RWPE1 (cell line): ENCODE results near the gene ANKRD13C.

Source experiments
- CTCF ChIA-PET: fragments of 350-600 bp; sonication (Branson Sonifier 250); formaldehyde crosslinking; extraction: SDS; loops from one replicate; lab custom pipeline; 2021; lab: Yijun Ruan, JAX
- POLR2A ChIA-PET: fragments of 400-600 bp; formaldehyde crosslinking; extraction: SDS; loops from one replicate; lab custom pipeline; 2020; ENCODE audit warnings: antibody characterized with exemption; ENCODE audit not compliant: low non-redundant PET; lab: Yijun Ruan, JAX
- DNase-seq: peaks from one replicate; pipeline ENCODE4 v3.0.0; 2012; ENCODE audit warnings: low spot score
- H3K27ac ChIP-seq: fragments of 450-650 bp; 2 replicates; pipeline ENCODE4 v1.5.1; 2017
- TF ChIP-seq, protein P1 (sequence below): fragments of 450-650 bp; conservative IDR thresholded peaks from 2 replicates; pipeline ENCODE4 v1.5.1; 2017; ENCODE audit warnings: low read depth, mild to moderate bottlenecking

The ANKRD13C gene

DNA sequence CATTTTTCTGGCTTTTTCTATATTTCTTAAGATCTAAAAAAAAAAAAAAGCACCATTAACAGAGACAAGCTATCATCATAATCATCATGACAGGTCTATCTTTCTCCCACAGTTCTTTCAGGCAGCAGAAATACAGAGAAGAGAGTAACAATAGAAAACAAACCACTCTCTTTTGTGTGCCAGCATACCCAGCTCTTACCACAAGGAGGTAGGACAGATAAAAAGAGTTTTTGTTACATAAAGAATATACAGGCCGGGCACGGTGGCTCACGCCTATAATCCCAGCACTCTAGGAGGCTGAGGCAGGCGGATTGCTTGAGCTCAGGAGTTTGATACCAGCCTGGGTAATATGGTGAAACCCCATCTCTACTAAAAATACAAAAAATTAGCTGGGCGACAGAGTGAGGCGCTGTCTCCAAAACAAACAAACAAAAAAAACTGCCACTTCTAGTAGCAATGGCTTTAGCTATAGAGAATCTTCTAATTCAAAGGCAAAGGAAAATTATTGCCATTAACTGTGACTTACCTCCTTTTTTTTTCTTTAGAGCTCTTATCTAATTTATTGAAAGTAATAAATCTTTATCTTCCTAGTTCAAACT is 39.7 kb downstream of the ANKRD13C start:
- TF ChIP-seq, protein P1, sequence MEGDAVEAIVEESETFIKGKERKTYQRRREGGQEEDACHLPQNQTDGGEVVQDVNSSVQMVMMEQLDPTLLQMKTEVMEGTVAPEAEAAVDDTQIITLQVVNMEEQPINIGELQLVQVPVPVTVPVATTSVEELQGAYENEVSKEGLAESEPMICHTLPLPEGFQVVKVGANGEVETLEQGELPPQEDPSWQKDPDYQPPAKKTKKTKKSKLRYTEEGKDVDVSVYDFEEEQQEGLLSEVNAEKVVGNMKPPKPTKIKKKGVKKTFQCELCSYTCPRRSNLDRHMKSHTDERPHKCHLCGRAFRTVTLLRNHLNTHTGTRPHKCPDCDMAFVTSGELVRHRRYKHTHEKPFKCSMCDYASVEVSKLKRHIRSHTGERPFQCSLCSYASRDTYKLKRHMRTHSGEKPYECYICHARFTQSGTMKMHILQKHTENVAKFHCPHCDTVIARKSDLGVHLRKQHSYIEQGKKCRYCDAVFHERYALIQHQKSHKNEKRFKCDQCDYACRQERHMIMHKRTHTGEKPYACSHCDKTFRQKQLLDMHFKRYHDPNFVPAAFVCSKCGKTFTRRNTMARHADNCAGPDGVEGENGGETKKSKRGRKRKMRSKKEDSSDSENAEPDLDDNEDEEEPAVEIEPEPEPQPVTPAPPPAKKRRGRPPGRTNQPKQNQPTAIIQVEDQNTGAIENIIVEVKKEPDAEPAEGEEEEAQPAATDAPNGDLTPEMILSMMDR = no peak
- no peak overlapping the region for H3K27ac ChIP-seq
- POLR2A ChIA-PET = interaction anchor here (0.6 kb wide), 1 partner anchor 42 kb away, joined by 4 read pairs; no protein-coding TSS in a partner anchor
- CTCF ChIA-PET = interaction anchor here (0.5 to 0.6 kb wide), 3 partner anchors 26 to 100 kb away, joined by 3 read pairs; no protein-coding TSS in a partner anchor
- DNase-seq = no peak

DNA sequence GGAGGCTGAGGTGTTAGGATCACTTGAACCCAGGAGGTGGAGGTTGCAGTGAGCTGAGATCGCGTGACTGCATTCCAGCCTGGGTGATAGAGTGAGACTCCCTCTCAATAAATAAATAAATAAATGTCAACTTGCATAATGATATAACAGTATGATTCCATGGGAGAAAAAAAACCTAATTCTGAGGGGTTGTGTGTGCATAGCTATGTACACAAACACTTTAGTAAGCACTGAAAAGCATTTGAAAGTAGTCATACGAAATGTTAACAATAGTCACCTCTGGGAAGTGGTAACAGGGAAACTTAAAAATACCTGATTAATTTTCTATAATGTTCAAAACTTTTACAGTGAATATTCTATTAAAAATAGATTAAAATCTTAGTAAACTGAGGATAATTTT is 43.2 kb downstream of the ANKRD13C start:
- CTCF ChIA-PET = interaction anchor here (0.7 to 0.8 kb wide), 2 partner anchors 10 to 42 kb away, joined by 3 read pairs; no protein-coding TSS in a partner anchor
- POLR2A ChIA-PET = interaction anchor here (0.6 kb wide), 1 partner anchor 48 kb away, joined by 3 read pairs; no protein-coding TSS in a partner anchor
- TF ChIP-seq, protein P1 = no peak

DNA sequence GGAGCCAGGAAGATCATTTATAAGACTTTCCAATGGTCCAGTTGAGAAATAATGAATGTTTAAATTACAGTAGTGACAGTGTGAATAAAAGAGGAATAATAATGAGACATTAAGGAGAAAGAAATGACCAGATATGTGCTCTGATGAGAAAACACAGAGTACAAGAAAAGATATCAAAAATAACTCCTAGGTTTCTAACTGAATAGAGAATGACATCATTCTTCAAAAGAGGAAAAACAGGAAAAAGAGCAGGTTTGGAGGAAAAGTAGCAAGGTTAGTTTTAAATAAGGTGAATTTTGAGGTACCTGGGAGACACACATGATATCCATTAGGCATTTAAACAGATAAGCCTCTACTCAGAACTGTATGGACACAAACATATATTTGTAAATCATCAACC is 55.0 kb downstream of the ANKRD13C start:
- DNase-seq = no peak
- TF ChIP-seq, protein P1 = no peak
- H3K27ac ChIP-seq = no peak overlapping the region
- ChIA-PET CTCF (no interaction called here), POLR2A (no interaction called here)

More for the DNA sequence above, 43.2 kb downstream of the ANKRD13C start:
- no peak for DNase-seq
- H3K27ac ChIP-seq = no peak overlapping the region

DNA sequence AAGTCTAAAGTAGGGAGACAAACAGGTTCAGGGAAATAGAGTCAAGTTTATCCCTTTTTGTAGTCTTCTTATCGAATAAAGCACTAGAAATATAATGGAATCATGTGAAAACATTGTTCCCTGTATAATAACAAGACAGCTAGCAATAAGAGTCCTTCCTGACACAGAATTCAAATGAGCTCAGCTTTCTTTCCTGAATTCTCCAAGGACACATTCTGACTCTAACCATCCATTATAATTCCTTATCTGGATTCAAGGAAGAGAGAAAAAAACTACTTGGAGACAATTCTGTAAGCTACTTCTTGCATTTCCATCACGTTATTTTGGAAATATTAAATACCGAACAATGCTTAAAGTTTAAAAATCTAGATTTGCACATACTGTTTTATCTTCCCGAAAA is 58.8 kb downstream of the ANKRD13C start:
- no peak for DNase-seq
- TF ChIP-seq, protein P1 = no peak
- H3K27ac ChIP-seq = no peak overlapping the region
- POLR2A ChIA-PET = no interaction called here
- CTCF ChIA-PET = no interaction called here

DNA sequence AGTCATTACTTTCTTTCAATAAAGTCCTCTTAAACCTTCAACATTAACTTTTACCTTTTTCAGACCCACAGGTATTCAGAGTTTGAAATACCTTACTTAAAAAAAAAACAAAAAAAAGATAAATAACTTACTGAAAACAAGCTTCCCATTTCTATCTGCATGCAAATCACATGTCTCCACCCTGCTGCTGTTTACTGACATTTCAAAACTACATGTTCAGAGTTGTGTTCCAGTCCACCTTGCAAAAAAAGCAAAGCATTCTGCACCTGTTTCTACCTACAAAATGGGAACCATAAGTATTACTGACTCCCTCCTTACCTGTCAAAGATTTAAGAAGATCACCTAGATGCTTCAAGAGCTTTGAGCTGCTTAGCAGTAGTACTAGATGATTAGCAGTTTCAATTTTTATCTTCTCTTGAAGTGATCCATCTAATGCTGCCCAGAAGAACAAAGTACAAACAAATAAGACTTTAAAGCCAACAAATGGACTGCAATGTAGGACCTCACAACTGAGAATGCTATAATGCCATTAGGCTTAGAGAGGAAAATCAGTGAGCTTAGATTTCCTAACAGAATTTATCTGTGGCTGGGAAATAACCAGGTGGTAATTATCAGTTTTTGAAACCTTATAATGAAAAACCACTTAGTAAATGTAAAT is 61.2 kb downstream of the ANKRD13C start:
- no peak for DNase-seq
- ChIA-PET POLR2A (no interaction called here), CTCF (no interaction called here)
- TF ChIP-seq, protein P1 = no peak
- H3K27ac ChIP-seq = no peak overlapping the region

DNA sequence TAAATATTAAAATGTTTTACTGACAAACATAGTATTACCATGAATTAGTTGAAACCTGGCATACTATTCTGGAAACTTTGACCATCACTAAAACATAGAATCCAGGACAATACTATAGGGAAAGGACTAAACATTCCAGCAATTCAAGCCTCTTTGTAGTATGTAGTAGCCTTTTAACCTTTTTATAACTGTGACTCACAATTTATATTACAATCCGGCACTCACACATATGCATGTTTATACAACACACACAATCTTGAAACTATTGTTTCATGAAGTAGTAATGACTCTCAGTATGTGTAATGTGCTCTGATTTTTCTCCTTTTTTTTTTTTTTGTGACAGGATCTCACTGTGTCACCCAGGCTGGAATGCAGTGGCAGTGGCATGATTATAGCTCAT is 64.3 kb downstream of the ANKRD13C start:
- H3K27ac ChIP-seq = no peak overlapping the region
- ChIA-PET CTCF (no interaction called here), POLR2A (no interaction called here)
- no peak for DNase-seq
- TF ChIP-seq, protein P1 = no peak
